Measurements from ENCODE around the gene AQP1.

- no peak for TF ChIP-seq CTCF (IDR thresholded peaks at IDR 0.05)
- TF ChIP-seq EZH2 (IDR thresholded peaks at IDR 0.05; ENCODE audit: borderline replicate concordance, insufficient read depth, low read depth, low read length, poor library complexity, severe bottlenecking): no peak
Measured at GRCh38 chr7:30906014-30906413, 5.6 kb upstream of the AQP1 start.
